Progenitor cell of endocrine pancreas (in vitro differentiated cells): Measurements from ENCODE around the gene SERPINB7. TPM values are rescaled to one million over a fixed set of nuclear protein-coding genes. Genes with fewer than 3 reads are reported as not detected.
"Not testable (repeated sequence)": the region's sequence is repeated elsewhere in the genome, so short reads cannot be mapped to it uniquely, and the experiment has no call there.

ENCODE experiments used
- DNase-seq: peaks from one replicate; pipeline ENCODE4 v3.0.0; 2021; ENCODE audit warnings: low spot score; ENCODE audit not compliant: unreplicated experiment
- H3K27ac Mint-ChIP-seq: 2 replicates; pipeline ENCODE4 v1.8.0; 2021; ENCODE audit warnings: mild to moderate bottlenecking, moderate library complexity, mixed read lengths
- H3K27me3 Mint-ChIP-seq: 2 replicates; pipeline ENCODE4 v1.8.0; 2021; ENCODE audit warnings: mixed read lengths
- H3K36me3 Mint-ChIP-seq: 2 replicates; pipeline ENCODE4 v1.8.0; 2022; ENCODE audit warnings: mixed read lengths; ENCODE audit not compliant: insufficient read depth
- H3K4me1 Mint-ChIP-seq: 2 replicates; pipeline ENCODE4 v1.8.0; 2021; ENCODE audit warnings: low read depth, mixed read lengths
- H3K4me3 Mint-ChIP-seq: 2 replicates; pipeline ENCODE4 v1.8.0; 2021; ENCODE audit warnings: low read depth, mild to moderate bottlenecking, moderate library complexity, mixed read lengths
- H3K9me3 Mint-ChIP-seq: 2 replicates; pipeline ENCODE4 v1.8.0; 2021; ENCODE audit warnings: low read depth, mixed read lengths
- CTCF ChIP-seq: fragments of 200-600 bp; sonication (generic); IDR thresholded peaks from one replicate; pipeline ENCODE4 v1.5.0; 2021; ENCODE audit warnings: antibody characterized with exemption, mild to moderate bottlenecking; ENCODE audit not compliant: unreplicated experiment
- total RNA-seq: library from RNA; stranded (reverse); gene quantifications from 2 replicates; pipeline ENCODE4 v1.2.1, GENCODE V29; 2021

SERPINB7 gene
- total RNA-seq, 1 donor from 2014 or later, result not detected

GRCh38 chr18:63757541-63757940 lies 17.7 kb upstream of the SERPINB7 start:
- H3K4me1 Mint-ChIP-seq, result no peaks in the 10 kb centered on the region
- no peak overlapping the region for H3K27ac Mint-ChIP-seq
- TF ChIP-seq CTCF, result no peak
- no peak overlapping the region for H3K4me3 Mint-ChIP-seq
- H3K36me3 Mint-ChIP-seq, result no peaks in the 10 kb centered on the region
- peaks cover 12% of the 10 kb centered on the region for H3K9me3 Mint-ChIP-seq
- no peak for DNase-seq
- H3K27me3 Mint-ChIP-seq, result no peaks in the 10 kb centered on the region

GRCh38 chr18:63758615-63759240 lies 16.5 kb upstream of the SERPINB7 start:
- Mint-ChIP-seq H3K4me1 (no peaks in the 10 kb centered on the region), H3K36me3 (no peaks in the 10 kb centered on the region), H3K4me3 (no peak overlapping the region), H3K9me3 (peaks cover 12% of the 10 kb centered on the region), H3K27ac (no peak overlapping the region), H3K27me3 (no peaks in the 10 kb centered on the region)
- DNase-seq, result no peak
- TF ChIP-seq CTCF, result no peak

- H3K9me3 Mint-ChIP-seq, H3K27ac Mint-ChIP-seq, H3K27me3 Mint-ChIP-seq, H3K4me3 Mint-ChIP-seq, DNase-seq, H3K4me1 Mint-ChIP-seq, H3K36me3 Mint-ChIP-seq: not testable (repeated sequence)
Observed at GRCh38 chr18:63759786-63760185, 15.4 kb upstream of the SERPINB7 start.

DNA sequence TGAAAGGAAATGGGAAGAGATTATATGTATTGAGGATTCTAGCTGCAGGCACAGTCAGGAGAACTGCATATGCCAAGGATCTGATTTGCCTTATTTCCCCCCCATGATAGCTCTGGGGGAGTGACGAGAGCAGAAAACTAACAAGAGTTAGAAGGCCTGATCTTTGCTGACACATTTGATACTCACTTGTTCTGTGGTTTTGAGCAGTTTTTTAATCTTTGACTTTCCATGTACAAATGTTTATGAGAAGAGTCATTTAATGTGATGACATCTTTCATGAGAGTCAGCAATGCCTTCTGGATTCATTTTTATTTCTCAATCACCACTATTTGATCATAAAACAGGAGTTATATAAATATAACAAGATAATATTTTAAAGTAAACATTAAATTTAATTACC lies 12.7 kb upstream of the SERPINB7 start:
- Mint-ChIP-seq H3K27ac (no peak overlapping the region), H3K4me3 (no peak overlapping the region), H3K27me3 (no peaks in the 10 kb centered on the region), H3K4me1 (no peaks in the 10 kb centered on the region), H3K9me3 (peaks cover 9% of the 10 kb centered on the region), H3K36me3 (no peaks in the 10 kb centered on the region)
- no peak for DNase-seq
- no peak for TF ChIP-seq CTCF

GRCh38 chr18:63763831-63764600 lies 11.2 kb upstream of the SERPINB7 start:
- Mint-ChIP-seq H3K4me1 (no peaks in the 10 kb centered on the region), H3K27ac (no peak overlapping the region), H3K9me3 (peaks cover 13% of the 10 kb centered on the region), H3K27me3 (no peaks in the 10 kb centered on the region), H3K36me3 (no peaks in the 10 kb centered on the region), H3K4me3 (no peak overlapping the region)
- DNase-seq, result no peak
- TF ChIP-seq CTCF, result no peak

GRCh38 chr18:63765837-63766236 lies 9.4 kb upstream of the SERPINB7 start:
- Mint-ChIP-seq H3K27me3 (no peaks in the 10 kb centered on the region), H3K4me1 (no peaks in the 10 kb centered on the region), H3K27ac (no peak overlapping the region), H3K36me3 (no peaks in the 10 kb centered on the region), H3K4me3 (no peak overlapping the region), H3K9me3 (peaks cover 4% of the 10 kb centered on the region)
- DNase-seq, result no peak
- no peak for TF ChIP-seq CTCF
